GM19468 (cell line): ENCODE results near the gene ZNF417.
"Not testable (repeated sequence)": the region's sequence is repeated elsewhere in the genome, so short reads cannot be mapped to it uniquely, and the experiment has no call there.

Experiments
- ATAC-seq: cut with Tn5 transposase; IDR thresholded peaks from one replicate; pipeline ENCODE4 v1.9.1; 2021; ENCODE audit warnings: mild to moderate bottlenecking, moderate library complexity, moderate number of reproducible peaks; ENCODE audit not compliant: unreplicated experiment; ENCODE audit errors: extremely low read depth

ZNF417 gene

GRCh38 chr19:57888107-57888559, 28.3 kb downstream of the ZNF417 start:
- no peak for ATAC-seq

- no peak for ATAC-seq
These were observed 29.0 kb downstream of the ZNF417 start for GRCh38 chr19:57887195-57887941.

GRCh38 chr19:57886046-57886445, 30.3 kb downstream of the ZNF417 start:
- no peak for ATAC-seq

GRCh38 chr19:57873883-57874799, 42.3 kb downstream of the ZNF417 start:
- ATAC-seq = not testable (repeated sequence)

- ATAC-seq = no peak
These were observed 43.9 kb downstream of the ZNF417 start for GRCh38 chr19:57872450-57872849.

- no peak for ATAC-seq
These were observed 46.2 kb downstream of the ZNF417 start for GRCh38 chr19:57870225-57870624.

GRCh38 chr19:57869655-57870054, 46.7 kb downstream of the ZNF417 start:
- not testable (repeated sequence) for ATAC-seq

GRCh38 chr19:57867868-57868492, 48.4 kb downstream of the ZNF417 start:
- no peak for ATAC-seq
